Keratinocyte (primary cell): Measurements from ENCODE around the gene CREB5. TPM values are rescaled to one million over a fixed set of nuclear protein-coding genes. Genes with fewer than 3 reads are reported as not detected.

Experiments used
- DNase-seq: peaks from one replicate; pipeline ENCODE4 v3.0.0-alpha.2; 2011; ENCODE audit warnings: low read depth, missing footprints, low spot score
- FAIRE-seq: peaks from 2 replicates; lab custom pipeline; 2011; peaks lifted over from hg19 to GRCh38; lab: Jason Lieb, UNC
- H2AFZ ChIP-seq: 2 replicates; pipeline ENCODE4 v1.6.0; 2012; ENCODE audit warnings: low read length, control low read depth, inconsistent platforms; ENCODE audit not compliant: control insufficient read depth
- H3K27ac ChIP-seq: 2 replicates; pipeline ENCODE4 v1.5.1; 2011; ENCODE audit warnings: low read length; ENCODE audit not compliant: control insufficient read depth, insufficient read depth
- H3K27me3 ChIP-seq: 3 replicates; pipeline ENCODE4 v1.6.0; 2011; ENCODE audit warnings: low read length; ENCODE audit not compliant: control insufficient read depth, insufficient read depth; ENCODE audit errors: extremely low read depth
- H3K36me3 ChIP-seq, 2 experiments: 2 replicates in 1 of 2; 3 replicates in 1 of 2; pipeline ENCODE4 v1.5.1; 2011; ENCODE audit warnings: low read length in 2 of 2, mild to moderate bottlenecking in 1 of 2; ENCODE audit not compliant: control insufficient read depth in 2 of 2, insufficient read depth in 2 of 2; ENCODE audit errors: extremely low read depth in 1 of 2
- H3K4me1 ChIP-seq: 3 replicates; pipeline ENCODE4 v1.5.1; 2011; ENCODE audit warnings: low read length; ENCODE audit not compliant: control insufficient read depth, insufficient read depth; ENCODE audit errors: extremely low read depth
- H3K4me2 ChIP-seq: 3 replicates; pipeline ENCODE4 v1.6.0; 2011; ENCODE audit warnings: low read depth, low read length; ENCODE audit not compliant: control insufficient read depth, insufficient read depth; ENCODE audit errors: extremely low read depth
- H3K4me3 ChIP-seq, 3 experiments: fragments of 200-600 bp in 1 of 3; sonication (generic) in 1 of 3; 2 replicates in 2 of 3; 3 replicates in 1 of 3; pipeline ENCODE4 v1.5.1; 2011 to 2016; ENCODE audit warnings: low read length in 3 of 3, mild to moderate bottlenecking in 3 of 3, control low read depth in 2 of 3, inconsistent platforms in 1 of 3, low read depth in 1 of 3, mixed read lengths in 1 of 3, mixed run types in 1 of 3, moderate library complexity in 1 of 3; ENCODE audit not compliant: control insufficient read depth in 2 of 3, insufficient read depth in 2 of 3; ENCODE audit errors: extremely low read depth in 1 of 3
- H3K79me2 ChIP-seq: 2 replicates; pipeline ENCODE4 v1.6.0; 2012; ENCODE audit warnings: low read length; ENCODE audit not compliant: control insufficient read depth, insufficient read depth
- H3K9ac ChIP-seq: 3 replicates; pipeline ENCODE4 v1.6.0; 2011; ENCODE audit warnings: low read length; ENCODE audit not compliant: control insufficient read depth, insufficient read depth; ENCODE audit errors: extremely low read depth
- H3K9me1 ChIP-seq: 3 replicates; pipeline ENCODE4 v1.6.0; 2011; ENCODE audit warnings: low read length; ENCODE audit not compliant: control insufficient read depth, insufficient read depth; ENCODE audit errors: extremely low read depth
- H3K9me3 ChIP-seq: 2 replicates; pipeline ENCODE4 v1.5.1; 2012; ENCODE audit warnings: low read depth, low read length; ENCODE audit not compliant: control insufficient read depth
- H4K20me1 ChIP-seq: 3 replicates; pipeline ENCODE4 v1.6.0; 2011; ENCODE audit warnings: low read length; ENCODE audit not compliant: control insufficient read depth, insufficient read depth; ENCODE audit errors: extremely low read depth
- EZH2 ChIP-seq: IDR thresholded peaks from one replicate; pipeline ENCODE4 v1.6.1; 2012; ENCODE audit warnings: inconsistent platforms, mild to moderate bottlenecking, low read length, moderate library complexity
- dilution Hi-C: fragments of 300-500 bp; cut with MboI; formaldehyde crosslinking; loops from one replicate; pipeline ENCODE4 v1.7.0; 2020; ENCODE audit warnings: low sequenced_read_pairs; ENCODE audit not compliant: extremely low pct_ligation_motif_present
- polyA plus RNA-seq, 5 experiments: library from polyadenylated mRNA; depleted of rRNA in 3 of 5; stranded (reverse) in 3 of 5; stranded (forward) in 1 of 5; unstranded in 1 of 5; fragments of >200 nt; gene quantifications; 1 replicate in 1 of 5; 2 replicates in 3 of 5; 3 replicates in 1 of 5; pipeline versions ENCODE4 v1.2.1 to v1.2.3, GENCODE V29; 2011 to 2012; ENCODE audit warnings: missing spikeins in 2 of 5, low read depth in 1 of 5, low replicate concordance in 1 of 5
- TF ChIP-seq, protein P1 (sequence below), 3 experiments: IDR thresholded peaks in 1 of 3; conservative IDR thresholded peaks in 1 of 3; optimal IDR thresholded peaks in 1 of 3; 2 replicates in 2 of 3; 3 replicates in 1 of 3; pipeline versions ENCODE3 to v1.5.1; 2011; ENCODE audit warnings: low read length in 3 of 3, mild to moderate bottlenecking in 3 of 3, moderate library complexity in 2 of 3, control low read depth in 1 of 3, inconsistent platforms in 1 of 3; ENCODE audit not compliant: insufficient read depth in 2 of 3; ENCODE audit errors: extremely low read depth in 1 of 3

The CREB5 gene
- polyA plus RNA-seq, 1 donor (not counting 4 experiments of a cell fraction or from before 2014, with no cell fraction given) = 7.9 TPM

GRCh38 chr7:28858206-28858605 is 445.9 kb downstream of the CREB5 start:
- TF ChIP-seq, protein P1, sequence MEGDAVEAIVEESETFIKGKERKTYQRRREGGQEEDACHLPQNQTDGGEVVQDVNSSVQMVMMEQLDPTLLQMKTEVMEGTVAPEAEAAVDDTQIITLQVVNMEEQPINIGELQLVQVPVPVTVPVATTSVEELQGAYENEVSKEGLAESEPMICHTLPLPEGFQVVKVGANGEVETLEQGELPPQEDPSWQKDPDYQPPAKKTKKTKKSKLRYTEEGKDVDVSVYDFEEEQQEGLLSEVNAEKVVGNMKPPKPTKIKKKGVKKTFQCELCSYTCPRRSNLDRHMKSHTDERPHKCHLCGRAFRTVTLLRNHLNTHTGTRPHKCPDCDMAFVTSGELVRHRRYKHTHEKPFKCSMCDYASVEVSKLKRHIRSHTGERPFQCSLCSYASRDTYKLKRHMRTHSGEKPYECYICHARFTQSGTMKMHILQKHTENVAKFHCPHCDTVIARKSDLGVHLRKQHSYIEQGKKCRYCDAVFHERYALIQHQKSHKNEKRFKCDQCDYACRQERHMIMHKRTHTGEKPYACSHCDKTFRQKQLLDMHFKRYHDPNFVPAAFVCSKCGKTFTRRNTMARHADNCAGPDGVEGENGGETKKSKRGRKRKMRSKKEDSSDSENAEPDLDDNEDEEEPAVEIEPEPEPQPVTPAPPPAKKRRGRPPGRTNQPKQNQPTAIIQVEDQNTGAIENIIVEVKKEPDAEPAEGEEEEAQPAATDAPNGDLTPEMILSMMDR (optimal IDR thresholded peaks at IDR 0.05 in 1 of 3, IDR thresholded peaks at IDR 0.05 in 1 of 3, conservative IDR thresholded peaks at IDR 0.05 in 1 of 3; ENCODE audit: extremely low read depth in 1 of 3, insufficient read depth in 2 of 3, low read length in 3 of 3) = no peak
- TF ChIP-seq EZH2 = no peak
- Histone ChIP-seq H2AFZ (no peak overlapping the region), H3K9me1 (no peaks in the 10 kb centered on the region), H3K36me3 (no peaks in the 10 kb centered on the region), H3K4me3 (no peak overlapping the region), H3K27ac (no peak overlapping the region), H3K9me3 (no peaks in the 10 kb centered on the region), H3K4me1 (peaks cover 33% of the 10 kb centered on the region), H3K9ac (no peak overlapping the region), H3K4me2 (no peak overlapping the region), H3K27me3 (peaks cover 7% of the 10 kb centered on the region), H4K20me1 (no peaks in the 10 kb centered on the region), H3K79me2 (no peaks in the 10 kb centered on the region)
- DNase-seq = no peak
- peak; percentile 71 for FAIRE-seq
- dilution Hi-C loops = no loop called here

DNA sequence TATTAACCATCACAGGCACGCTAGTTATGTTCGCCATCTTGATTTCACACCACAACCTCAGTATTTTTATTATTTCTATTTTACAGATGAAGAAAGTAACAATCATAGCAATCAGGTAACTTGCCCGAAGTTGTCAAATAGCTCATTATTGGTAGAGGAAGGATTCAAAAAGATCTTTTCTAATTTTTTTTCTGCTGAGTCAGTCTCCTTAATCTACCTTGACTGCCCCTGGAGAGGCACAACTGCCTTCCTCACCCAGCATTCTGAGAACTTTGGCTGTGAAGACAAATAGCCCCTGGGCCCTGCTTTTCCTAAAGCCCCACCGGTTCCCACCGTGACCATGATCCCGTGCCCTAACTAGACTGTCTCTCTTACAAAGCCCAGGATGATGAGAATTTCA is 446.6 kb downstream of the CREB5 start:
- no peak overlapping the region for H3K27ac ChIP-seq
- DNase-seq (no peak), FAIRE-seq (no peak)
- dilution Hi-C loops = no loop called here
- H3K4me2 ChIP-seq = no peak overlapping the region
- peaks cover under 1% of the 10 kb centered on the region for H3K27me3 ChIP-seq
- no peak for TF ChIP-seq EZH2
- TF ChIP-seq, protein P1 (optimal IDR thresholded peaks at IDR 0.05 in 1 of 3, IDR thresholded peaks at IDR 0.05 in 1 of 3, conservative IDR thresholded peaks at IDR 0.05 in 1 of 3; ENCODE audit: extremely low read depth in 1 of 3, insufficient read depth in 2 of 3, low read length in 3 of 3) = no peak
- no peaks in the 10 kb centered on the region for H3K9me1 ChIP-seq
- H3K9me3 ChIP-seq = no peaks in the 10 kb centered on the region
- H4K20me1 ChIP-seq = no peaks in the 10 kb centered on the region
- no peaks in the 10 kb centered on the region for H3K36me3 ChIP-seq
- no peak overlapping the region for H2AFZ ChIP-seq
- no peak overlapping the region for H3K9ac ChIP-seq
- H3K79me2 ChIP-seq = no peaks in the 10 kb centered on the region
- H3K4me3 ChIP-seq = no peak overlapping the region
- H3K4me1 ChIP-seq = peaks cover 28% of the 10 kb centered on the region
